Retina (tissue), 1 donor: ENCODE measurements around the gene ZMIZ1.
A peak's percentile ranks its signal among the peaks of the same experiment; 100 is the strongest.

Experiments used
- DNase-seq: peaks from one replicate; pipeline ENCODE4 v3.0.0-alpha.2; 2016

ZMIZ1 gene

DNA sequence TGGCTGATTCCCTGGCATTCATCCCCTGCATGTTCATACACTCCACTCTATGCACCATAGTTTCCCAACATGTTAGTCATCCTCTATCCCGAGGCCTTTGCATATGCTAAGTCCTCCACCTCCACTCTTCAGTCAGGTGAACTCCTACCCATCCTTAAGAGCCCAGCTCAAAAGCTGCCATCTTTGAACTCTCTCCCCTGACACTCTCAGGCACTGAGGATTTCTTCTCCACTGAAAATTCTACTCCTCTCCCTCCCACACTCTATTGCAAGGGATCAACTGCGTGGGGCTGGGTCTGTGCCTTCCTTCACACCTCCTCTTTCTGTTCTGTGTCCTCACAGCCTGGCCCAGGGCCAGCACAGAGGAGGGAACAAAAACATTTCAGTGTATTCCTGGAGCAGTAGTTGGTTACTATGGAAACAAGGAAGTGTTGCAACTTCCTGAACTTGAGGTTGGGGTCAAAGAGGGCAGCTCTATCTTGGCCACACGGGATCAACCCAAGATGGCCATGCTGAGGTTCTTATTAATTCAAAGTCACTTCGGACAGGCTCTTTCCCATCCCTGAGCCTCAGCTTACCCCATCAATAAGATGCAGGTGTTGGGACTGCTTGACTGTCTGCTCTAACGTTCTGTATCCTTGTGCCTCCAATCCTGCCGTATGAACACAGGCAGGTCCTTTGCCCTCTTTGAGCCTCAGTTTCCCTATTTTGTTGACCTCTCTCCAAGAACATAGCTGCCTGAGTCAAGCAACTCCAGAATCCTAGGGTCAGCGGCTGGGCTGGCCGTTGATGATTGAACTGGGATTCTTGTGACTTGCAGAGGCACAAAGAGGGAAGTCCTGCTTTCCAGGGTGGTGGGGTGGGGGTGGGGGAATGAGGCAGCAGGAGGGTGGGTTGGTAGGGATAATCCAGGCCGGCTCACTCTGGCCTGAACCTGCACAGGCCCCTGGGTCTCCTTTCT, 15.5 kb downstream of the ZMIZ1 start:
- DNase-seq: no peak

DNA sequence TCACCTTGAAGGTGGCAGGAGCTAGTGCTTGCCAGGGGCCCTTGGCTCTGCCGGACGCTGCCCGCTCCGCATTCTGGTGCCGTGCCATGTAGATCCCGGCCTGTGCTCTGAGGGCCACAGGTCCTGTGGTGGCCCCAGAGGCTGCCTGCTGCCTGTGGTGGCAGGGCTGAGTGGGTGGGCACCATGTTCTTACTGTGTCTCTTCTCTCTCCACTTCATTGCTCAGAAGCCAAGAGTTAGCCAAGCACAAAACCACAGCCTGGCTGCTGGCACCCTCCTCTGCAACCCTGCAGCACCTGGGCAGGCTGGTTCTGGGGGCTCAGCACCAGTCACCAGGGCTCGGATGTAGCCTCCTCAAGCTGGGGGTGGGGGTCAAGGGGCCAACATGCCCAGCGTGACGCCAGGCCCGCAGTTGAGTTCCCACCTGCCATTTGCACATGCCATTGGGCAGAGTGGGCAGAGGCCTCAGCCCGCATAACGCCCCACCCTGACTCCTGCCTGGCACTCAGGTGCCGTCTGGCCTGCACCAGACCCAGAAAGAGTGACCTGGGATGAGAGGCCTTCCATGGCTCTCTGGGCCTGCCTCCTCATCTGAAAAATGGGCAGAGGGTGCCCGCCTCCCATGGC, 16.3 kb downstream of the ZMIZ1 start:
- no peak for DNase-seq

DNA sequence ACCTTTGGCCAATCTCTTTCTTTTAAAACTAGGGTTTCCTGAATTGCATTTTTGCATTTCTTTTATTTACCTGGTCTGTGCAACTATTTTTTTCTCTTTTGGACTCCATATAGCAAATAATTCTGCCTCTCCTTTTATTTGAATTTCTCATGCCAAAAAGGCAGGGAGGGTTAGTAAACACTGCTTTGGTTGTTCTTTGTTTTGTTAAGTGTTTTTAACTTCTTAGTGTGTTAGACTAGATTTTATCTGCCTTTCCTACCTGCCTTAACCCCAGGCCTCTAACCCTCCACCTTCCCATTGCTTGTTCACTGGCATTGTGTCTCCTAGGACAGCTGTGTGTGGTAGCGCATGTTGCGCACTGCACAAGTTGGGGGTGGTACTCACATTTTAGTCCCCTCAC, 18.1 kb downstream of the ZMIZ1 start:
- DNase-seq: no peak

DNA sequence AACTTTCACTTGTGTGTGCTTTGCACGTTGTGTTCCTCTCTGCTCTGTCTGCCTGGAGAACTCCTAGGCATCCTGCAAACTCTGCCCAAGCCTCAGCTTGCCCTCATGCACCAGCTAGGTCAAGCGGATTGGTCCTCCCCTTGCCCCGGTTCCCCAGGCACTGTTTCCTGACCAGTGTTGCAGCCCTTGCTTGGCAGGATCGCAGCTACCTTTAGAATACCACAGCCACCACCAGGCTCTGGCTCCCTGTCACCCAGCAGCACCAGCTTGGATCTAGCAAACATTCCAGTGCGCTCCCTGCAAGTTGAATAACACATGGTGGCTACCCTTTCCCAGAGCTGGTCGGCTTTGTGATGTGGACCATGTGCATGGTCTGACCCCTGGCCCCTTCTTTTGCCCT, 19.0 kb downstream of the ZMIZ1 start:
- DNase-seq: no peak

DNA sequence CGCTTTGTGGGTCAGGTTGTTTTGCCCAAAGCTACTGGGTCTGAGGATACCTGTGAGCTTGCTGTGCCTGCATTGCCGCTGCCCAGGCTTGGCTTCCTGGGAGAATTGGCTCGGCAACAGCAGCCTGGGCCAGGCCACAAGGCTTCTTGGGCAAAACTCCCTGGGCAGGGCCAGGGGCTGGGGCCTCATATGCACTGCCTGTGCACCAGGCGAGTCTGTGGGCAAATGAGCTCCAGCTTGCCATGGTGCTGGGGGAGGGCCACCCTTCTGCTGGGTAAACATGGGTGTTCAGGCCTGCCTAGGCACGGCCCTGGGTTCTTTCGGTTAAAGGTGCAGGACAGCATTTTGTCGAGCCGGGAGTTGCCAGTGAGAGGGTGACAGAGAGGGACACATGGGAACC, 19.4 kb downstream of the ZMIZ1 start:
- no peak for DNase-seq

DNA sequence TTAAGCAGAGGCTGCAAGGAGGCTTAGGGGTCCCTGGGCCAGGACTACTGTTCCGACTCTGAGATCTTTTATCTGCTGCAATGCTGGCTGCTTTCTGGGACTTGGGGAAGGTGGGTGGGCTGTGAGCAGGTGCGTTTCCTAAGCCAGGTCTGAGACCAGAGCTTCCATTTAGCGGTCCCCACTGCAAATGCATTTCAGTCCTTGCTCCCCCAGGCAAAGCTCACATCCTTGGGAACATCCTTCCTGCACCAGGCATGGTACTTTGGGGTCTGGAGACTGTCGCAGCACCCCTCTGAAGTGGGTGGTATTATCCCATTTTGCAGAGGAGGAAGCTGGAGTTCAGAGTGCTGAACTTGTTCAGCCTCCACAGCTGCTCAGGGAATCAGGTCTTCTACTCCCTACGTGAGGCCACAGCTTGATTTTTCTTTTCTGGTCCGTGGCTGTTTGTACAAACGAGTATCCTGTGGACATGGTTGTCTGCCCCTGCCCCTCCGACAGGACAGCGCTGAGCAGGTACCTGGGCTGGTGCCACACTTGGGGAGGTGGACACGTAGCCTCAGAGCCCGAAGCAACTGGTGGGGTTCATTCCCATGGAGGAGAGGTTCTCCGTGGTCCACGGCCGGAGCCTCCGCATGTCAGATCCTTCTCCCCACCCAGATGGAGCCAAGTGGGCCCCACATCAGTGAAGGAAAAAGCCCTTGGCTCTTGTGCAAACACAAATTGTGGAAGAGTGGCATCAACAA, 20.0 kb downstream of the ZMIZ1 start:
- DNase-seq: no peak

DNA sequence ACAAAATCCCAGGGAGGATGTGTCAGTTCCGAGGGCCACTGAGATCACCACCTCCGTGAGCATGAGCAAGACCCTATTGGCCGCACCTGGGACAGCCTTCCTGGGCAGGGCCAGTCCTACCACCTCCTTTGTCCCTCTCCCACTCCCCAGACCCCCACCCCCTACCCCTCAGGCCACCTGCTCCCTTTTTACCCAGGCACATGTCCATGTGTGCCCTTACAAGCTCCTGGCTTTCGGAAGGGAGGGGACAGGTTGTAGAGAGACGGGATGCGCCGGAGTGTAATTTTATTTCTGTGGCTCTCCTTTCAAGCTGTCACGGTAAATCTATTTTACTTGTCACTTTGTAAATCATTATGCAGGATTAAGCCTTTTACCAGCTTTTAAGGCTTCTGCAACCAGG, 20.9 kb downstream of the ZMIZ1 start:
- DNase-seq: no peak

DNA sequence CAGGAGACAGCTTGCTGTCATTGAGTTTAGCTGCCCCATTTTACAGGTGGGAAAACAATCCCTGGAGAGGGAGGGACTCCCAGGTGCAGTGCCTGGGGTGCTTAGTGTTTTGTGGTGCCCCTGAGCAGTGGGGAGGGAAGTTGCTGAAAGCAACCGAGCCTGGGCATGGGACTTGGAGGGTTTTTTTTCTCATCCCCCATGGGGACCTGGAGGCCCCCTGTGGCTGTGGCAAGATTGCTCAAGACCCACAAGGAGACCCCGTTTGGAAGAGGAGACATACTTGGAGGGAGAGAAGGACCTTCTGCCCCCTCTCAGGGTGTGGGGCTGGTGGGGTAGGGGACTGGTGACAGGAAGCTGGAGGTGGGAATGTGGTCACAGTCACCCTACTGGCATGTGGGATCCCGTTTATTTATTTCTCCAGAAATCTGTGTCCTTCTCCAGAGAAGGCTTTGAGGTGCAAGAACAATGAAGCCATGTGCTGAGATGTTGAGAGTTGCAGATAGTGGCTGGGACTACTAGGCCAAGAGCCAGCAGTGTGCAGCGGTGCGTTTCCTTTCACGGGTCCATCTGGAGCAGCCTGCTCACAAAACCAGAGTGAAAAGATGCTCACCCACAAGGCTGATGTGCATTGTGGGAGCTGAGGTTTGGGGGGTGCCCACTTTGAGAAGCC, 21.5 kb downstream of the ZMIZ1 start:
- no peak for DNase-seq

DNA sequence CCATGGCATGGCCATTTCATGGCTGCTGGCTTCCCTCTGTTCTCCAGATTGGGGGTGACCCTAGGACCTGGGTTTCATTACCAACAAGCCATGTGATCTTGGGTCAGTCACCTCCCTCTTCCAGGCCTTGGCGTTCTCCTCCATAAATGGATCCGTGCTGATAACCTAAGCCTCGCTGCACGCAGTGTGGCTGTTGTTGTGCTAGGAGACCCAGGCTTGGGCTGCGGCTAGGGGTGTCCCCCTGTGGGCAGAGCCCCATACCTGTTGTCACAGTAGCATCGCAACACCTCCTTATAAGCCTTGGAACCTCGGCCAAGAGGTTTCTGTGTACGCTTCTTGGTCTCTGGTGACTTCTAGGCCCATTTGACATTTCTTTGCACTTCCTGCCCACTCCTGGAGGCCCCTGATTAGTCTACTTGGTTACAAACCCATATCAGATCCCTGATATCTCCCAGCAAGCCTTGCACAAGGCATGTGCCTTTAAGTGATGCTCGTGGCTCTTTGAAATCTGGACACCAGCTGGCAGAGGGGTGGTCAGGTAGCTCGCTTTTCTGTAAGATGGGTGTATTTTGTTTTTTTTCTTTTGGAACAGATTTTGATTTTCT, 23.6 kb downstream of the ZMIZ1 start:
- DNase-seq: no peak

DNA sequence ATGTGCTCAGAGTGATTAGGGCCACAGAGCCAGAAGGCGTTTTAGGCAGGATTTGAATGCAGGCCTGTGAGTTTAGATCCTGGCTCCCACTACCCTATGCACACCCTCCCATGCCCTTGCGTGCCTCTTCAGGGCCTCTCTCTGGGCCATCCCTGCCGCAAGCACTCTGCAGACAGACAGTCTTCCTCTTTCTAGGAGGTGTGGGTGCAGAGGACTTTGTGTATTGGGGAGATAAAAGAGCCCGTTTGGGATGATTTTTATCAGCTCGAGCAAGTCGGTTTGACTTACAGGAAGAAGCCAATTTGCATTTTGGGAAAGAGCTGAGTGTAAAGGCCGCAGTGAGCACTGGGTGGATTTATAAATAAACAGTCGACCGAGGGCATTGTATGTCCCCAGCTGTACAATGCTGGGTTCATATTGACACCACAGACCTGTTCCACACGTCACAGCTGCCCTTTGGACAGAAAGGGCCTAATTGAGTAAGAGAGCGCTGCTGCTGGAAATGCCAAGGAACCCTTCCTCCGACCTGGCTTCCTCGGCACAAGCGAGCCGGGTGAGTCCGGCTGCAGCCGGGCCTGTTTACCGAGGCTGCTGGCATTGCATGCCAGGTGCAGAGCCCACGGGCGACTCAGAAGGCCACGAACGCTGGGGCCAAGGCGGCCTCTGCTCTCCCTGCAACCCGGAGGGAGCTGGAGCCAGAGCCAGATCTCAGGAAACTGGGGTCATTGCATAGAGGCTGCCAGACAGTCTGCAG, 25.1 kb downstream of the ZMIZ1 start:
- DNase-seq: no peak

DNA sequence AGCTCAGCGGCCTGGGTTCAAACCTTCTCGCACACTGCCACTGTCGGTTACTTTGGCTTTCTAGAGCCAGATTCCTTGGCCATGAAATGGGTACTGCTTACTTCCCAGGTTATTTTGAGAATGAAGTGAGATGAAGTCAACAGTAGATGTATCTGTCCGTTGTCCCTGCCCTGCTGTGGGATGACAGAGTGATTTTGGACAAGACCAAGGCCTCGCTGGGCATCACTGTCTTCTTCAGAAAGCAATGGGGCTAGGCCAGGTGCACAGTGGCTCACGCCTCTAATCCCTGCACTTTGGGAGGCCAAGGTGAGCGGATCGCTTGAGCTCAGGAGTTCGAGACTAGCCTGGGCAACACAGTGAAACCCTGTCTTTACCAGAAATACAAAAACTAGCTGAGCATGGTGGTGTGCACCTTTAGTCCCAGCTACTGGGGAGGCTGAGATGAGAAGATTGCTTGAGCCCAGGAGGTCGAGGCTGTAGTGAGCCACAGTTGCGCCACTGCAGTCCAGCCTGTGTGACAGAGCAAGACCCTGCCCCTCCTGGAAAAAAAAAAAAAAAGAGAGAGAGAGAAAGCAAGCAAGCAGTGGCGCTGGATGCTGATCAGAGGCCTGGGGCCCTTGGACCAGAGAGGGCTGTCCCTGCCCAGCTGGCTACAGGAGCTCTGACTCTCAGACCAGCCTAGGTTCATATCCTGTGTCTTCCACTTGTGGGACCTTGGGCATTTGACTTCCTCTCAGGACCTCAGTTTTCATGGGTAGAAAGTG, 25.8 kb downstream of the ZMIZ1 start:
- DNase-seq: no peak

DNA sequence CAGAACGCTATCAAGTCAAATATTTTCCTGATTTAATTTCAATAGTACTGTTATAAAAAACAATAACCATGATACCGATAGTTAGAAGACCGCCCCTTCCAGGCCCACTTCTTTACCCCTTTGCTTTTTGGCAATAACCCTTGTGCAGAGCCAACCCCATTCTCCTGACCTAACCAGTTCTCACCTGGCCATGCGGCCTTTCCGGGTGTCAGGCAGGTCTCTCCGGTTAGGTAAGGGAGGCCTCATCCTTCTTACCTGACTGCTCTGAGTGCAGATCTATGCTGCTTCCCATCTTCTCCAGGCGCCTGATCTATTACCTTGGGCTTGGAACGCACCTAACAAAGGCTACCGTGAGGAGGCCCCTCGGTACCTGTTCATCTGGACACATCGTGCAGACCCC, 26.6 kb downstream of the ZMIZ1 start:
- no peak for DNase-seq

DNA sequence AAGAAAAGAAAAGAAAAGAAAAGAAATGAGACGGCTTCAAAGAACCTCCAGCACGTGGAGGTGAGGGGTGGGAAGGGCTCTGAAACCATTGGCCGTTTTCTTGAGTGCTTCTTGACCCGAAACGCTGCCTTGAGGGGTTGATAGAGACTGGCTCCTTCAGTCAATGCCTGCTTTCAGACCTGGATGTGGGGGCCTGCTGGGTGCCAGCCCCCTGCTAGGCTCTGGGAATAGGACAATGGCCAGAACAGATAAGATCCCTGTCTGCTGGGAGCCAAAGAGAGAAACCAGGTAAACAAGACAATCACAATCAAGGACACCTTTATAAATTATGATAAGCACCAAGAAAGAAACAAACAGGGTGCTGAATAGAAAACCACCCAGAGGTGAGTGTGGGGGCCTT, 27.7 kb downstream of the ZMIZ1 start:
- DNase-seq: no peak

DNA sequence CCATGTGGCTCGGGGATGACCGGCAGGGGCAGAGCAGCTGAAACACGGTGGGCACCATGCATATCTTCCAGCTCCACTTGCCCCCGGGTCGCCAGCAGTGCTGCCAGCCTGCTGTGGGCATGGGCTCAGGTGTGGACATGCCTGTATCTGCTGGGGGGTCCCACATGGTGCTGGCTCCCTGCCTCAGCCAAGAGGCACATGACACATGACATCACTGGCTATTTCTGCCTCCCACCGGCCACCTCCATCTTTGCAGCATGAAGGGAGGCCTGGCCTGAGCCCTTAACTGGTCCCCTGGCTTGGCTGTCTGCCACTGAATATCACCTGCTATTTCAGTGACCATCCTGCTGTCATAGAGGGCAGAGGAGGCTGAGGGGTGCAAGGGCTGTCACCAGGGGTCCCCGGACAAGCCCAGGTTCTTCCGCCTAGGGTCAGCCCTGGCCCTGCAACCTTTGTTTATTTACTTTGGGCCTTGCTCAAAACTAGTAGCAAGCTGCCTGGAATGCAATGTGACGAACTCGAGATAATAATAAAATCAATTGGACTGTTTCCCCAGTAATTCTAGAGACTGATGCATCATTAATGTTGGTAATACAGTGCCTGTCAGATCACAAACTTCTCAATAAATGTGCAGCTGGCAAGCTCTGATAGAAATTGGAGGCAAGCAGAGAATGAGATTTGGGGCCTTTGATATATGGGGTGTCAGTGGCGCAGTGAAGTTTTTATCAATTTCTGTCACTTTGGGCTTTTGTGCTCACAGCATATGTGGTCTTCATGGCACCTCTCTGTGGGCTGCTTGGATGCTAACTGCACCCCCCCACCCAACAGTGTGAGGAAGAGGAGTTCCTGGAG, 28.5 kb downstream of the ZMIZ1 start:
- no peak for DNase-seq

DNA sequence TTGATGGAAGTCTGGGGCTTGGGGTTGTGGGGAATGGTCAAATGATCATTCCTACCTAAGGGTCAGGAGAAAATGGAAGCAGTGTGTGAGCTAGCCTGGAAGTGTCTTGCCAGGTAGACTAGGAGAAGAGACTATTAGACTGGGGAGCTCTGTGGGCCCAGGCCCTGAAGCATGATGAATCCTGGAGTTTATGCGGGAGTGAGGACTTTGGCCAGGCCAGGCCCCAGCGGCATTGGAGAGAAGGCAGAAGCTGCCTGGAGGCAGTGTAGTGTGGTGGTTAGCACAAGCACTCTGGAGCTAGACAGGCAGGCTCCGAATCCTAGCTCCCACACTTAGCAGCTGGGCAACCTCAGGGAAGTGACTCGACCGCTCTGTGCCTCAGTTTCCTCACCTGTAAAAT, 29.3 kb downstream of the ZMIZ1 start:
- DNase-seq: no peak

DNA sequence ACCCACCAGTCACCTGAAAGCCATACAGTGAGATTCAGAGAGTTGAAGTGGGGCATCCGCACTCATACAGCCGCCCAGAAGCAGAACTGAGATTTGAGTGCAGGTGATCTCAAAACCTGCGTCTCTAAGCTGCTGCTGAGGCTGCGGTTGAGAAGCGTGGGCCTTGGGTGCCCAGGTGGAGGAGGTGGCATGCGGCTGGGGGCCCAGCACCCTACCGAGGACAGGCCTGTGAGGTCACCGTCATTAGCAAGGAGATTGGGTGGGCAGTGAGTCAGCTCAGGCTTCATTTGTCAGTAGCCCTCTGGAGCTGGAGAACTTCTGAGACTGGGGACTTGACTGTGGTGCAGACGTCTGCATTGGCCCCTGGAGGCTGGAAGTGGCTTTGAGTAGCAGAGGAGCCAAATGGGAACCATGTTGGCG, 29.8 kb downstream of the ZMIZ1 start:
- DNase-seq: no peak

DNA sequence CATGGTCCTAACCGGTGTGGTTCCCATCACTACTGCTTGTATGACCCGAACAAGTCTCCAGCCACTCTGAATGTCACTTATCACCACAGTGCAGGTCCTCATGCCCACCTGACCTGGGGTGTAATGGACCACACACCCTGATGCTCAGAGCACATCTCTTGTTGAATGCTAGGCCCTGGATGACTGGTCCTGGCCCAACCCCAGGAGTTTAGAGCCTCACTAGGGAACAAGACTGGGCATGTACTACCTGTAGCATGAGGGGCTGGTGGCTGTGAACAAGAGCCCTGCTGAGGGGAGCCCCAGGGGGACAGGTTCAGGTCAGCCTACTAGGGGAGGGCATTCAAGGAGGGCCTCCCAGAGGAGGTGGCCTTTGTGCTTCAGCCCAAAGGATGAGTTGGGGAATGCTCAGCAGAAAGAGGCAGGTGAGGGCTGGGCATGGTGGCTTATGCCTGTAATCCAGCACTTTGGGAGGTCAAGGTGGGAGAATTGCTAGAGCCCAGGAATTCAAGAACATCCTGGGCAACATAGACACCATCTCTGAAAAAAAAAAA, 31.2 kb downstream of the ZMIZ1 start:
- no peak for DNase-seq

DNA sequence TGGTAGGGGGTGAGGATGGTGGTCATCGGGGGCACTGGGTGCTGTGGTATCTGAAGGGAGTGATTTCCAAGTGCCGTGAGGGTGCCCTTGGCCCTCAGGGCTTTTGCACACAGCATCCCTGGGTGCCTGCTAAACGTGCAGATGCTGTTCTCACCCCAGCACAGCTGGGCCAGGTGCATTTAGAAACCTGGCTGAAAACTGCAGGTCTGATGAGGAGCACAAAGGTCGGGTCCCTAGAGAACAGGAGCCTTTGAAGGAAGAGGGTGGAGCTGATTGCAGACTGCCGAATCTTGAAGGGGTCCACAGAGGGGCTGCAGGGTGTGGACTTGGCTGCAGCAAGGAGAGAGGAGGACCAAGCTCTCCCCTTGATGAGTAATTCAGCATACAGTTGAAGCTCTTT, 32.0 kb downstream of the ZMIZ1 start:
- no peak for DNase-seq

DNA sequence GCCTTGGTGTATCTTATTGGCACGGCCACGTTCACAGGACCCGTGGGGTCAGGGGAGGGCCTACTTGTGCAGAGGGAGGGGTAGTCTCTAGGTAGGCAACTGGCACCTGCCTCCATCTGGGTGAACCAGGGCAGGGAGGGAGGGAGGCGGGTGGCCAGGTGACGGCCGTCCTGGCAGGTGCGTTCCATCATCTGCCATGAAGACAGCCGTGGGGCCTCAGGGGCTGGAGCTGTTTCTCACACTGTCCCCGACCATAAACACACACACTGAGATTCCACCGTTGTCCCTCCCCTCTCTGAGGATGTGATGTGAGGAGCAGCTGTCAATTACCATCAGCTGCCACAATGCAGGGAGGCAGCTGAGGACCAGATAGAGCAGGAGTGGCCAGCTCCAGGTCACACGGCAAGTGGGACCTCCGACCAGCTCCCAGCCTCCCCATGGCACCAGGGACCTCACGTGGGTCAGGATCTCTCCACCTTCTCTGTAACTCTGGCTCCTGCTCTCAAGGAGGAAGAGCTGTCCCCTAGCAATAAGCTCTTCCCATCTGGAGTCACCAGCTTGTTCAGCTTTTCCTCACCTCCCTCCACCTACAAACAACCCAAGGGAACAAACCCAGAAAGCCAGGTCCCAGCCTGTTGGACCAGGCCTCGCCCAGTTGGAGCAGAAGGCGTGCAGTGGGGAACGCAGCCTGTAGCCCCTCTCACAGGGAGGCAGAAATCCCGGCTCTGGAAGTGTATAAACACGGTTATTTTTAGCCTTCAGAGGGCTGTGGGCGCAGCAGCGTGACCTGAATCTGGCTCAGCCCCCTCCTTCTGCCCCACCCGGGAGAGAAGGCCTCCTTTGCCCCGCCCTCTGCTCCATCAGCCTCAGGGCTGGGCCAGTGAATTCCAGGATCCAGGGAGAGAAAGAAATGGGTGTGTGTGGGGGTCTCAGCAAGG, 33.1 kb downstream of the ZMIZ1 start:
- peak; percentile 78 for DNase-seq
